ENCODE measurements around the gene UGT1A5. TPM values are rescaled to one million over a fixed set of nuclear protein-coding genes. Genes with fewer than 3 reads are reported as not detected.

UGT1A5 gene
- total and polyA plus RNA-seq, 2 experiments from 2014 or later: not detected

- Histone ChIP-seq H3K36me3 (no peaks in the 10 kb centered on the region), H3K27ac (no peak overlapping the region), H3K4me1 (ENCODE audit: low read depth) (no peaks in the 10 kb centered on the region), H3K4me3 (no peak overlapping the region), H3K27me3 (no peaks in the 10 kb centered on the region), H3K9me3 (ENCODE audit: low read depth) (no peaks in the 10 kb centered on the region)
- no peak for DNase-seq (ENCODE audit: low read depth in 1 of 2, low spot score in 1 of 2)
- no peak for TF ChIP-seq CTCF (IDR thresholded peaks at IDR 0.05; ENCODE audit: low read depth, low read length)
These were observed 32.2 kb upstream of the UGT1A5 start for GRCh38 chr2:233680361-233681045.

GRCh38 chr2:233681521-233682099 lies 31.1 kb upstream of the UGT1A5 start, which contains the start of gene UGT1A7:
UGT1A7 (plus strand) TSS chr2:233681901; CDS start chr2:233681938, 37 bp downstream.
- DNase-seq (ENCODE audit: low read depth in 1 of 2, low spot score in 1 of 2): no peak
- no peaks in the 10 kb centered on the region for H3K9me3 ChIP-seq (ENCODE audit: low read depth)
- H3K36me3 ChIP-seq: no peaks in the 10 kb centered on the region
- no peaks in the 10 kb centered on the region for H3K27me3 ChIP-seq
- H3K4me3 ChIP-seq: no peak within 1 kb of the TSS
- H3K4me1 ChIP-seq (ENCODE audit: low read depth): no peaks in the 10 kb centered on the region
- TF ChIP-seq CTCF (IDR thresholded peaks at IDR 0.05; ENCODE audit: low read depth, low read length): no peak
- H3K27ac ChIP-seq: no peak within 1 kb of the TSS

- Histone ChIP-seq H3K27ac (no peak overlapping the region), H3K27me3 (no peaks in the 10 kb centered on the region), H3K9me3 (ENCODE audit: low read depth) (no peaks in the 10 kb centered on the region), H3K4me3 (no peak overlapping the region), H3K4me1 (ENCODE audit: low read depth) (no peaks in the 10 kb centered on the region), H3K36me3 (no peaks in the 10 kb centered on the region)
- no peak for DNase-seq (ENCODE audit: low read depth in 1 of 2, low spot score in 1 of 2)
- no peak for TF ChIP-seq CTCF (IDR thresholded peaks at IDR 0.05; ENCODE audit: low read depth, low read length)
These were observed 28.1 kb upstream of the UGT1A5 start for GRCh38 chr2:233684640-233685039.

- no peak overlapping the region for H3K27ac ChIP-seq
- H3K36me3 ChIP-seq: no peaks in the 10 kb centered on the region
- H3K27me3 ChIP-seq: no peaks in the 10 kb centered on the region
- H3K4me3 ChIP-seq: no peak overlapping the region
- peak in 1 of 2 donors; percentile 21 for DNase-seq (ENCODE audit: low read depth in 1 of 2, low spot score in 1 of 2)
- H3K4me1 ChIP-seq (ENCODE audit: low read depth): no peaks in the 10 kb centered on the region
- no peaks in the 10 kb centered on the region for H3K9me3 ChIP-seq (ENCODE audit: low read depth)
- no peak for TF ChIP-seq CTCF (IDR thresholded peaks at IDR 0.05; ENCODE audit: low read depth, low read length)
These were observed 25.8 kb upstream of the UGT1A5 start for GRCh38 chr2:233686928-233687327.

GRCh38 chr2:233688341-233688740 lies 24.4 kb upstream of the UGT1A5 start:
- DNase-seq (ENCODE audit: low read depth in 1 of 2, low spot score in 1 of 2): no peak
- no peak for TF ChIP-seq CTCF (IDR thresholded peaks at IDR 0.05; ENCODE audit: low read depth, low read length)
- Histone ChIP-seq H3K27ac (no peak overlapping the region), H3K4me1 (ENCODE audit: low read depth) (no peaks in the 10 kb centered on the region), H3K9me3 (ENCODE audit: low read depth) (no peaks in the 10 kb centered on the region), H3K4me3 (no peak overlapping the region), H3K36me3 (no peaks in the 10 kb centered on the region), H3K27me3 (no peaks in the 10 kb centered on the region)
